ENCODE measurements around the gene OSBP2. TPM values are rescaled to one million over a fixed set of nuclear protein-coding genes. Genes with fewer than 3 reads are reported as not detected.

OSBP2 gene
- total RNA-seq, 3 donors from 2014 or later, result 0.96 to 4.6 (median 4.4) TPM

DNA sequence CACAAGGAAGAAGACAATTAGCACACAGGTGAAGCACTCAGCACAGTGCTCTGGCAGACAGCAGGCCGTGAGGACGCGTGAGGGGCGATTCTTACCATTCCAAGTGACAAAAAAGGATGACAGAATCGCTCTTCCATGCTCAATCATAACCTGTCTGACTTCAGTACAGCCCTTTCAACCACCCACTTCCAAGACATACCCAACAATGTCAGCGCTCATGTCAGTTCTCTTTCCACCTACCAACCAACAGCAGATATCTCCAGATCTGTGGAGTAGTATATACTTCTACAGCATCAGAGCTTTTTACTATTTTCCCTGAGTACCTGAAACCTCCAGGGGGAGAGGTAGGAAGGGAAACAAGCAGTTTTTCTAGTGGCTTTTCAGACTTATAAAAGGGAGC, 233.7 kb downstream of the OSBP2 start:
- Histone ChIP-seq H3K4me3 (no peak overlapping the region), H3K27me3 (no peaks in the 10 kb centered on the region), H3K27ac (no peak overlapping the region), H3K36me3 (peaks cover 17% of the 10 kb centered on the region), H3K9me3 (no peaks in the 10 kb centered on the region), H3K4me1 (no peaks in the 10 kb centered on the region)
- DNase-seq (ENCODE audit: low spot score in 2 of 2), result no peak
- TF ChIP-seq POLR2AphosphoS5 (IDR thresholded peaks at IDR 0.05) (no peak), POLR2A (IDR thresholded peaks at IDR 0.05) (no peak)
- TF ChIP-seq, protein P1, sequence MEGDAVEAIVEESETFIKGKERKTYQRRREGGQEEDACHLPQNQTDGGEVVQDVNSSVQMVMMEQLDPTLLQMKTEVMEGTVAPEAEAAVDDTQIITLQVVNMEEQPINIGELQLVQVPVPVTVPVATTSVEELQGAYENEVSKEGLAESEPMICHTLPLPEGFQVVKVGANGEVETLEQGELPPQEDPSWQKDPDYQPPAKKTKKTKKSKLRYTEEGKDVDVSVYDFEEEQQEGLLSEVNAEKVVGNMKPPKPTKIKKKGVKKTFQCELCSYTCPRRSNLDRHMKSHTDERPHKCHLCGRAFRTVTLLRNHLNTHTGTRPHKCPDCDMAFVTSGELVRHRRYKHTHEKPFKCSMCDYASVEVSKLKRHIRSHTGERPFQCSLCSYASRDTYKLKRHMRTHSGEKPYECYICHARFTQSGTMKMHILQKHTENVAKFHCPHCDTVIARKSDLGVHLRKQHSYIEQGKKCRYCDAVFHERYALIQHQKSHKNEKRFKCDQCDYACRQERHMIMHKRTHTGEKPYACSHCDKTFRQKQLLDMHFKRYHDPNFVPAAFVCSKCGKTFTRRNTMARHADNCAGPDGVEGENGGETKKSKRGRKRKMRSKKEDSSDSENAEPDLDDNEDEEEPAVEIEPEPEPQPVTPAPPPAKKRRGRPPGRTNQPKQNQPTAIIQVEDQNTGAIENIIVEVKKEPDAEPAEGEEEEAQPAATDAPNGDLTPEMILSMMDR (IDR thresholded peaks at IDR 0.05), result no peak
- intact Hi-C loops (cut with DNase I; ENCODE audit: low total_unique reads), result loop anchor here (10.0 kb wide), 1 partner anchor 314 kb away; no protein-coding TSS in a partner anchor

DNA sequence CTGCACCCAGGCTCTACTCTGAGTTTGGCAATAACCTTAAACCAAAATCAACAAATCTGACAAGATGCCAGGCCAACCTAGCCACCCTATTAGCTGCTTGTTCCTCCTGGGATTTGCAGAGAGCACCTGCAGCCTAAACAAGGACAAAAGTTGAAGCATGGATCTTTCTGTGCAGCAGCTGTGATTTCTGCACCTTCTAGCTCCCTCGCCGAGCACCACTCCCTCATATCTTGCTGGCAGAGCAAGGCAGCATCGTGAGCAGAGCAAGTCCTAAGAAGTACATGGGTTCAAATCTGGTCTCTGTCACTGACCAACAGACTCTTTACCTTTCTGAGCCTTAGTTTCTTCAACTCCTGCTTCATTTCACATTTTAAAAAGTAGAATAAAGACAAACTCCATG, 235.6 kb downstream of the OSBP2 start:
- H3K27ac ChIP-seq, result no peak overlapping the region
- no peak overlapping the region for H3K4me3 ChIP-seq
- peaks cover 26% of the 10 kb centered on the region for H3K36me3 ChIP-seq
- no peaks in the 10 kb centered on the region for H3K9me3 ChIP-seq
- DNase-seq (ENCODE audit: low spot score in 2 of 2), result no peak
- intact Hi-C loops (cut with DNase I; ENCODE audit: low total_unique reads), result no loop called here
- no peaks in the 10 kb centered on the region for H3K4me1 ChIP-seq
- no peaks in the 10 kb centered on the region for H3K27me3 ChIP-seq
- TF ChIP-seq, protein P1 (IDR thresholded peaks at IDR 0.05), result no peak

DNA sequence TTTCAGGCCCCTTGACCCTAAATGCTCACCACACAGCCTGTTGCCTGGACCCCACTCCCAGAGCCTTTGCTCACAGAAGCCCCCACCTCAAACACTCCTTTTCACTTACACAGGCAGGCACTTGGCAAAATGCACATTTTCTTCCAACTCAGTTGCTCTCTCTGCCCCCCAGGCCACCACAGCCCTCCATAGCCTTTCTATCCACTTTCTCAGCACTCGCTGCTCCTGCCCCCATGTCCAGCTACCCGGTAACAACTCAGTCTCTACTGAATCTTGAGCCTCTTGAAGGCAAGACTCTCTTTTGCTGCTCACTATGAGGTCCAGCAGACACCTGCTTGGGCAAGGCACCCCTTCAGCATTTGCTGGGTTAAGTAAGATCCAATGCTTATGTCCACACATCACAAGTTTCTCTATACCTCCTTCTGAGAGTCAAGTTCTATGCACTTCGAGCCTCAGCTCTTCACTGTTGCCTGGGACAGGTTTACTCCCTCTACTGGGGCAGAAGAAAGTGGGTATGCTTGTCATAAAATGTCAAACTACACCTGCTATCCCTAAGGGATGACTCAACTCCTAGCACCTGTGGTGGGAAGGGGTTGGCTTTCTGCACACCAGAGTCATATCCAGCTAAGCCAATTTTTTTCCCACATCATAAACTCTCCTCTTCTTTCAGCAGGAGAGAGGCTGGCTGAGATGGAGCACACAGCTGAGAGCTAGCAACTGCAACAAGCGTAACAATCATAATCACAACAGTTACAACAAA, 237.0 kb downstream of the OSBP2 start:
- intact Hi-C loops (cut with DNase I; ENCODE audit: low total_unique reads), result no loop called here
- Histone ChIP-seq H3K9me3 (no peaks in the 10 kb centered on the region), H3K27me3 (no peaks in the 10 kb centered on the region), H3K4me3 (no peak overlapping the region), H3K4me1 (no peaks in the 10 kb centered on the region), H3K27ac (no peak overlapping the region), H3K36me3 (peaks cover 28% of the 10 kb centered on the region)
- DNase-seq (ENCODE audit: low spot score in 2 of 2), result no peak
- no peak for TF ChIP-seq POLR2A (IDR thresholded peaks at IDR 0.05)
- TF ChIP-seq, protein P1 (IDR thresholded peaks at IDR 0.05), result no peak
- TF ChIP-seq POLR2AphosphoS5 (IDR thresholded peaks at IDR 0.05), result no peak

DNA sequence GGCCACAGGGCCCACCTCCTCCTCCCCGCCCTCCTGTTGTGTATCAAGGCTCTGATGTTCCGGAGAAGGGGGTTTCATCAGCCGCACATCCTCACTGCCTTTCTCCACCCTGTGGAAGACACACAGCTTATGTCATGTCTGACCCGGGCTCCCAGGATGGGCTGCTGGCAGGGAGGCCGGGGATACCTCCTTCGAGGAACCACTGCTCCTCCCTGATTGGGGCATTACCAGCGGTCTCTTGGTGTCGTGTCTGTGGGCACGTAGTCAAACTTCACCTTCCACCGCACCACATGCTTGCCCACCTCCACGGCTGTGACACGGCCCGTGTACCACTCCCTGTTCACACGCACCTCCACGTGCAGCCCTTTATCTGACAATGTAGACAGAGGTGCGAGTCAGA, 238.0 kb downstream of the OSBP2 start:
- Histone ChIP-seq H3K27ac (no peak overlapping the region), H3K4me3 (no peak overlapping the region), H3K9me3 (no peaks in the 10 kb centered on the region), H3K36me3 (peaks cover 36% of the 10 kb centered on the region), H3K27me3 (no peaks in the 10 kb centered on the region), H3K4me1 (no peaks in the 10 kb centered on the region)
- peak in 1 of 2 donors; percentile 7 for DNase-seq (ENCODE audit: low spot score in 2 of 2)
- TF ChIP-seq POLR2A (IDR thresholded peaks at IDR 0.05), result no peak
- TF ChIP-seq, protein P1 (IDR thresholded peaks at IDR 0.05), result no peak
- no peak for TF ChIP-seq POLR2AphosphoS5 (IDR thresholded peaks at IDR 0.05)
- intact Hi-C loops (cut with DNase I; ENCODE audit: low total_unique reads), result no loop called here

DNA sequence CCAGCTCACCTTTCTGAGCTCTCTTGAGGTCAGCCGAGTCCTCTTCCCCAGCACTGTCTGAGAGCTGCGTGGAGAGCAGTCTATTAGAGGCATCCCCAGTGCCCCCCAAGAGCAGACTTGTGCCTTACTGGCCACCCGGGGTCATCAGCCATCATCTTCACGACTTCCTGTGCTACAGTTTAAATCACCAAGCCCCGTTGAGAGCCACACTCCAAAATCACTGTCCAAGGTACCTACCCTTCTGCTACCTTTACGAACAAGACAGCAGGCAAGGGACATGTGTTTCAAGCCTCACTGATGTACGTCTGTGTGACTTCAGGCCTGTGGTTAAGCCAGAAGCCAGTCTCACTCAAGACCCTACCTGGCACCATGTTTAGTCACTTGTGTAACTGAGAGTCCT, 238.8 kb downstream of the OSBP2 start:
- H3K4me1 ChIP-seq, result no peaks in the 10 kb centered on the region
- no peak for DNase-seq (ENCODE audit: low spot score in 2 of 2)
- TF ChIP-seq, protein P1 (IDR thresholded peaks at IDR 0.05), result no peak
- TF ChIP-seq POLR2A (IDR thresholded peaks at IDR 0.05) (no peak), POLR2AphosphoS5 (IDR thresholded peaks at IDR 0.05) (no peak)
- peaks cover 34% of the 10 kb centered on the region for H3K36me3 ChIP-seq
- no peaks in the 10 kb centered on the region for H3K9me3 ChIP-seq
- no peaks in the 10 kb centered on the region for H3K27me3 ChIP-seq
- H3K27ac ChIP-seq, result no peak overlapping the region
- intact Hi-C loops (cut with DNase I; ENCODE audit: low total_unique reads), result no loop called here
- H3K4me3 ChIP-seq, result no peak overlapping the region

Measured in breast epithelium (tissue), 4 donors.